ENCODE data around the gene SDF2. TPM values are rescaled to one million over a fixed set of nuclear protein-coding genes. Genes with fewer than 3 reads are reported as not detected.

Gene SDF2
- total and polyA plus RNA-seq, 9 of the 15 experiments (the other 6 are each of a cell fraction or from before 2014, with no cell fraction given): 41.2 to 132 (median 65.6) TPM

DNA sequence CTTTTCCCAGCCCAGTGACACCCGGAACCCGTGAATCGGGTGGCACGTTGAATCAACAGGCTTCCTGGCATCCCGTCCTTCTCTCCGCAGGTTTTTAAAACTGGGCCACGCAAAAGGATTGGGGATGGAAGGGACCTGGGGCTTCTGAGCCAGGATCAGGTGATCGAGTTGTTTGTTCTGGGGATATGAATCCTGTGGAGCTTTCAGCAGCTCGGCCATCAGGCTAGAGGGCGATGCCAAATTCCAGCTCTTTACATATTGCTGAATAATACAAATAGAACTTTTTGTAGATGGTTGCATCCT, 772 bp upstream of the SDF2 start:
- H3K4me1 ChIP-seq (replicated peaks in 1 of 2; ENCODE audit: control insufficient read depth in 2 of 2, insufficient read depth in 2 of 2, low read length in 2 of 2): peaks cover 6 to 10% of the 10 kb centered on the region in 2 experiments; a peak in 3 of 5 replicates
- H3K9ac ChIP-seq (ENCODE audit: insufficient read depth in 1 of 2, low read depth in 2 of 2, low read length in 2 of 2): peak overlapping the region; percentile 96
- H2AFZ ChIP-seq (ENCODE audit: low read depth, low read length): peak overlapping the region; percentile 99
- H3K79me2 ChIP-seq (ENCODE audit: control insufficient read depth, insufficient read depth, low read length): peaks cover 80% of the 10 kb centered on the region
- H3K4me2 ChIP-seq (ENCODE audit: insufficient read depth, low read length): peak overlapping the region; percentile 97
- no peak for TF ChIP-seq ZNF282 (CRISPR knock-in tag; IDR thresholded peaks at IDR 0.05)
- 0 out of 2 replicates have a peak, but pooled peaks have one; percentile 9 for TF ChIP-seq SMARCC2 (IDR thresholded peaks at IDR 0.05; ENCODE audit: low read depth)
- TF ChIP-seq, protein P1, sequence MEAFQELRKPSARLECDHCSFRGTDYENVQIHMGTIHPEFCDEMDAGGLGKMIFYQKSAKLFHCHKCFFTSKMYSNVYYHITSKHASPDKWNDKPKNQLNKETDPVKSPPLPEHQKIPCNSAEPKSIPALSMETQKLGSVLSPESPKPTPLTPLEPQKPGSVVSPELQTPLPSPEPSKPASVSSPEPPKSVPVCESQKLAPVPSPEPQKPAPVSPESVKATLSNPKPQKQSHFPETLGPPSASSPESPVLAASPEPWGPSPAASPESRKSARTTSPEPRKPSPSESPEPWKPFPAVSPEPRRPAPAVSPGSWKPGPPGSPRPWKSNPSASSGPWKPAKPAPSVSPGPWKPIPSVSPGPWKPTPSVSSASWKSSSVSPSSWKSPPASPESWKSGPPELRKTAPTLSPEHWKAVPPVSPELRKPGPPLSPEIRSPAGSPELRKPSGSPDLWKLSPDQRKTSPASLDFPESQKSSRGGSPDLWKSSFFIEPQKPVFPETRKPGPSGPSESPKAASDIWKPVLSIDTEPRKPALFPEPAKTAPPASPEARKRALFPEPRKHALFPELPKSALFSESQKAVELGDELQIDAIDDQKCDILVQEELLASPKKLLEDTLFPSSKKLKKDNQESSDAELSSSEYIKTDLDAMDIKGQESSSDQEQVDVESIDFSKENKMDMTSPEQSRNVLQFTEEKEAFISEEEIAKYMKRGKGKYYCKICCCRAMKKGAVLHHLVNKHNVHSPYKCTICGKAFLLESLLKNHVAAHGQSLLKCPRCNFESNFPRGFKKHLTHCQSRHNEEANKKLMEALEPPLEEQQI (IDR thresholded peaks at IDR 0.05): no peak
- TF ChIP-seq ZFX (CRISPR knock-in tag; IDR thresholded peaks at IDR 0.05): 0 out of 2 replicates have a peak, but pooled peaks have one; percentile 7
- TF ChIP-seq ZNF140 (CRISPR knock-in tag; IDR thresholded peaks at IDR 0.05): no peak
- no peak for TF ChIP-seq SMARCA5 (IDR thresholded peaks at IDR 0.05)
- 0 out of 2 replicates have a peak, but pooled peaks have one; percentile 16 for TF ChIP-seq E2F3 (CRISPR knock-in tag; IDR thresholded peaks at IDR 0.05)
- 0 out of 2 replicates have a peak, but pooled peaks have one; percentile 31 for TF ChIP-seq ARID3B (CRISPR knock-in tag; IDR thresholded peaks at IDR 0.05; ENCODE audit: borderline replicate concordance)
- TF ChIP-seq E2F1 (CRISPR knock-in tag; IDR thresholded peaks at IDR 0.05): no peak
- no peak for TF ChIP-seq NELFE (IDR thresholded peaks at IDR 0.05; ENCODE audit: insufficient read depth, insufficient read length)
- TF ChIP-seq FOSL1 (tag; conservative IDR thresholded peaks at IDR 0.05): 0 out of 2 replicates have a peak, but pooled peaks have one; percentile 9
- TF ChIP-seq, protein P2, sequence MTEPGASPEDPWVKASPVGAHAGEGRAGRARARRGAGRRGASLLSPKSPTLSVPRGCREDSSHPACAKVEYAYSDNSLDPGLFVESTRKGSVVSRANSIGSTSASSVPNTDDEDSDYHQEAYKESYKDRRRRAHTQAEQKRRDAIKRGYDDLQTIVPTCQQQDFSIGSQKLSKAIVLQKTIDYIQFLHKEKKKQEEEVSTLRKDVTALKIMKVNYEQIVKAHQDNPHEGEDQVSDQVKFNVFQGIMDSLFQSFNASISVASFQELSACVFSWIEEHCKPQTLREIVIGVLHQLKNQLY (CRISPR knock-in tag; conservative IDR thresholded peaks at IDR 0.05): no peak
- no peak for TF ChIP-seq HDAC8 (tag; IDR thresholded peaks at IDR 0.05)
- no peak for TF ChIP-seq ZNF347 (CRISPR knock-in tag; IDR thresholded peaks at IDR 0.05; ENCODE audit: low read depth)
- TF ChIP-seq HOMEZ (CRISPR knock-in tag; IDR thresholded peaks at IDR 0.05): 0 out of 2 replicates have a peak, but pooled peaks have one; percentile 21
- peak overlapping the region; percentile 61 for H3K4me3 ChIP-seq
- intact Hi-C loops (cut with micrococcal nuclease): no loop called here
- FAIRE-seq (no peak), DNase-seq (ENCODE audit: extremely low read depth in 1 of 4, low spot score in 3 of 4) (no peak), ATAC-seq (peak; percentile 19)
- in situ Hi-C loops (cut with MboI): no loop called here
- CTCF ChIA-PET (ENCODE audit: low intra/inter-chr PET ratio): interaction anchor here (1.3 kb wide), 1 partner anchor 16 kb away, joined by 5 read pairs; no protein-coding TSS in a partner anchor
- no peaks in the 10 kb centered on the region for H3K27me3 ChIP-seq (ENCODE audit: control insufficient read depth in 2 of 2, insufficient read depth in 2 of 2, low read length in 2 of 2)
- no peaks in the 10 kb centered on the region for H3K9me3 ChIP-seq (replicated peaks; ENCODE audit: control insufficient read depth, insufficient read depth, low read depth, low read length)
- POLR2A ChIA-PET: interaction anchor here (0.8 to 3.9 kb wide), 19 partner anchors 9 to 272 kb away, joined by 3 to 54 read pairs (median 7); partner anchors contain the start of genes BLTP2 and RPL23A
- H4K20me1 ChIP-seq (replicated peaks; ENCODE audit: control insufficient read depth, insufficient read depth, low read length): peaks cover 5% of the 10 kb centered on the region; the same call in 1 of the 2 replicates
- H3K36me3 ChIP-seq (ENCODE audit: control insufficient read depth, insufficient read depth, low read length): peaks cover 57% of the 10 kb centered on the region
- H3K9me1 ChIP-seq (ENCODE audit: control insufficient read depth, insufficient read depth, low read length): peaks cover 4% of the 10 kb centered on the region
- 2% methylated on average over 9 of the region's 10 CpGs for WGBS (ENCODE audit: insufficient coverage, low coverage, missing lambda C conversion rate)
- TSS peak; percentile 59 for BruUV-seq (replicated peaks)
- peak overlapping the region; percentile 98 for H3K27ac ChIP-seq (ENCODE audit: extremely low read depth, low read depth, low read length)
